Measurements from ENCODE around the gene PPP1CA. TPM values are rescaled to one million over a fixed set of nuclear protein-coding genes. Genes with fewer than 3 reads are reported as not detected.

The PPP1CA gene
- total and polyA plus RNA-seq, 11 donors = 90.3 to 207 (median 105) TPM

DNA sequence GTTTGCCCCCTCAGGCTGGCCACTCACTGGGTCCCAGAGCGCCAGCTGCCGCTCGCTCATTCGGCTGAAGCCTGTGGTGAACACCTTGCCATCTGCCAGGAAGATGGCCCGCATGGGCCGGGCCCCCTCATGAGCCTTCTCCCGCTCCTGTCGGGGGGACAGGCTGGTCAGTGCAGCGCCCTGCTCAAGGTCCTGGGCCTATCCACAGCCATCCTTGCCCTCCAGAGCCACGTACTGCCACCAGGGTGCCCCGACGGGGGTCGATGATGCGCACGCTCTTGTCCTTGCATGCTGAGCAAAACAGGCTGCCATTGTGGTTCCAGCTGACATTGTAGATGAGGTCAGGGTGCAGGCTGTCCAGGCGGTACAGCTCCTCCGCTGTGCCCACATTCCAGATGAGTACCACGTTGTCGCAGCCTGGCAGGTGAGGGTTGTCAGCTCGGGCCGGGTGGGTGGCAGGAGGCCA is 39.5 kb upstream of the PPP1CA start:
- WGBS, 4 donors = 89 to 95% (median 93%) methylated on average over 10 to 21 of the region's 21 CpGs
- no peak overlapping the region for H3K4me3 ChIP-seq
- DNase-seq (no peak), ATAC-seq (no peak)
- H3K4me1 ChIP-seq = peaks cover 0 to 68% (median 24%) of the 10 kb centered on the region in 12 donors
- no peaks in the 10 kb centered on the region for H3K9me3 ChIP-seq
- H3K27me3 ChIP-seq = no peaks in the 10 kb centered on the region
- TF ChIP-seq POLR2A (IDR thresholded peaks at IDR 0.05) = no peak
- TF ChIP-seq, protein P1, sequence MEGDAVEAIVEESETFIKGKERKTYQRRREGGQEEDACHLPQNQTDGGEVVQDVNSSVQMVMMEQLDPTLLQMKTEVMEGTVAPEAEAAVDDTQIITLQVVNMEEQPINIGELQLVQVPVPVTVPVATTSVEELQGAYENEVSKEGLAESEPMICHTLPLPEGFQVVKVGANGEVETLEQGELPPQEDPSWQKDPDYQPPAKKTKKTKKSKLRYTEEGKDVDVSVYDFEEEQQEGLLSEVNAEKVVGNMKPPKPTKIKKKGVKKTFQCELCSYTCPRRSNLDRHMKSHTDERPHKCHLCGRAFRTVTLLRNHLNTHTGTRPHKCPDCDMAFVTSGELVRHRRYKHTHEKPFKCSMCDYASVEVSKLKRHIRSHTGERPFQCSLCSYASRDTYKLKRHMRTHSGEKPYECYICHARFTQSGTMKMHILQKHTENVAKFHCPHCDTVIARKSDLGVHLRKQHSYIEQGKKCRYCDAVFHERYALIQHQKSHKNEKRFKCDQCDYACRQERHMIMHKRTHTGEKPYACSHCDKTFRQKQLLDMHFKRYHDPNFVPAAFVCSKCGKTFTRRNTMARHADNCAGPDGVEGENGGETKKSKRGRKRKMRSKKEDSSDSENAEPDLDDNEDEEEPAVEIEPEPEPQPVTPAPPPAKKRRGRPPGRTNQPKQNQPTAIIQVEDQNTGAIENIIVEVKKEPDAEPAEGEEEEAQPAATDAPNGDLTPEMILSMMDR (IDR thresholded peaks at IDR 0.05) = no peak
- H3K36me3 ChIP-seq = peaks cover 0 to 45% (median 8%) of the 10 kb centered on the region in 9 donors
- intact Hi-C loops (cut with DNase I) = no loop called here
- peak overlapping the region in 1 of 12 donors; percentile 18 for H3K27ac ChIP-seq

DNA sequence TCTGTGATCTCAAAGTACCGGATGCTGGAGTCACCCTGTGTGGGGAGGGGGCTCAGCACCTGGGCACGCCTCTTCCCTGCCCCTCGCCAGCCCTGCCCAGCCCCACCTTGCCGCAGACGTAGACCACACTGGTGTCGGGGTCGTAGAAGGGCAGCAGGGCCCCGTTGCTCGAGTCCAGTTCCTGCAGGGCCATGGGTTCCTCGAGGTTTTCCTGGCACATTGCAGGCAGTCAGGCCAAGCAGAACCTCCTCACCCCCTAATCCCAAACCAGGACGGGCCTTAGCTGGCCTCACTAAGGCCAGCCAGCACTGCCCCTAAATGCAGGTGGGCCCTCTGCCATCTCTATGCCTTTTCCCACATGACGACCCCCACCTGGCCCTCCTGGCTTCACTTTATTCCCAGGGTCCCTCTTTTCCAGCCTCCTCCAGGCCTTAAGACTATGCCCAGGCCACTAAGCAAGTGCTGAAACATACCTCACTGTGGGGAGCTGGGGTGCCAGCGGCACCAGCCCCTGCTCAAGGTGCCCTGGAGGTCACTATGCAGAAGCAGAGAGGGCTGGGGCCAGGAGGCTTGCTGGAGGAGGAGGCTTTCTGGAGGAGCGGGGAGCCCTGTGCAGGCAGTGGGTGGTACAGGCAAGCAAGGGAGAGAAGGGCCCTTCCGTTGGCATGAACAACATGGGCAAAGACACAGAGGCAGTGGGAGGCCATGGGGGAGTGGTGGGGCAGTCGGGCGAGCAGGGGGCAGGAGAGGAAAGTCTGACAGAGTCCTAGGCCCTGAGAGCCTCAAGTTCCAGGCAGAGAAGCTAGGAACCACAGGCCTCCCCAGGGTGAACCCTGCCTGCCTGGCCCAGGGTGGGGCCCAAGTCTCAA is 38.8 kb upstream of the PPP1CA start:
- Histone ChIP-seq H3K4me1 (peaks cover 0 to 74% (median 24%) of the 10 kb centered on the region in 12 donors), H3K36me3 (peaks cover 0 to 52% (median 14%) of the 10 kb centered on the region in 9 donors), H3K9me3 (no peaks in the 10 kb centered on the region), H3K4me3 (peak overlapping the region in 1 of 12 donors; percentile 62), H3K27ac (peak overlapping the region in 9 of 12 donors; percentile 3 to 90 (median 26)), H3K27me3 (no peaks in the 10 kb centered on the region)
- ATAC-seq (peak in 1 of 4 donors; percentile 14), DNase-seq (no peak)
- 71 to 76% (median 75%) methylated on average over 7 to 17 of the region's 17 CpGs for WGBS, 4 donors
- TF ChIP-seq, protein P1 (IDR thresholded peaks at IDR 0.05) = no peak
- TF ChIP-seq POLR2A (IDR thresholded peaks at IDR 0.05) = no peak
- intact Hi-C loops (cut with DNase I) = no loop called here

DNA sequence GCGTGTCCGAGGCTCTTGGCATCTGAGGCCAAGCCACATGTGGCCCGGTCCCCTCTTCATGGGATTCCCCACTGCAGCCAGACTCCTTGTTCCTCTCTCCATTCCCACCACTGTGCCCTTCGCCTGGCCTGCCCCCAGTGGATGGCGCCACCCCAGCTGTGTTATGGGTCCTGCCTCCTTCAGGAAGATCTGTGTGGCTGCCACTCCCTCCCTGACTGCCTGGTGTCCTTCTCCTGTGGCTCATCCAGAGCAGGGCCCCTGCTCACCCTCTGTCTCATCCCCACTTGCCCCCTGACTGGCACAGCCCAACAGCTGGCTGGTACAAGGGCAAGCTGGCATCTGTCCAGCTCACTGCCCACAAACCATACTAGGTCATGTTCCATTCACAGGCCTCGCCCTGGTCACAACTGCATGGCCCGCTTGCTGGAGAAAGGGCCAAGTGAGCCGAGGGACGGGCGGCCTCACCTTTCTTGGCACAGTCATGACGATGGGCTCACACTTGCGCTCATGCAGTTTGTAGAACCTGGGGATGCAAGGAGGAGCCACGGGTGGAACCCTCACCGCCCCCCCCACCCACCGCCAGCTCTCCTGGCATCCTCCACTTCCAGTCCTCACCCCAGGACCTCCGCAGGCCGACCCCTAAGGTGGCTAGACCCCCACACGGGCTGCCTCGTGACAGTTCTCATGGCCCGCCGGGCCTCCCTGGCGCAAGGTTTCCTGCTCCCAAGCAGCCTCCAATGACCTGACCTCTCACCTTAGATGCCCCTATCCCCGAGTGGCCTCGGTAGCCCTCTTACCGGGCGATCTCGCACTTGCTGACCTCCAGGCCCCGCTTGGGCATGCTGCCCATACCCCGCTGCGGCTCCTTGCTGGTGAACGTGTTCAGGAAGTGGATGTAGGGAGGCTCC is 37.9 kb upstream of the PPP1CA start:
- WGBS, 4 donors = 70 to 78% (median 73%) methylated on average over 29 to 31 of the region's 31 CpGs
- peaks cover 0 to 61% (median 21%) of the 10 kb centered on the region in 9 donors for H3K36me3 ChIP-seq
- ATAC-seq (peak in 2 of 4 donors; percentile 0 to 18), DNase-seq (peak in 1 of 5 donors; percentile 48)
- H3K4me3 ChIP-seq = peak overlapping the region in 1 of 12 donors; percentile 62
- no peak for TF ChIP-seq POLR2A (IDR thresholded peaks at IDR 0.05)
- TF ChIP-seq, protein P1 (IDR thresholded peaks at IDR 0.05) = peak in 3 of 12 donors; percentile 10 to 18 (median 12)
- H3K27ac ChIP-seq = peak overlapping the region in 10 of 12 donors; percentile 3 to 90 (median 25)
- peaks cover 0 to 71% (median 24%) of the 10 kb centered on the region in 12 donors for H3K4me1 ChIP-seq
- no peaks in the 10 kb centered on the region for H3K9me3 ChIP-seq
- intact Hi-C loops (cut with DNase I) = no loop called here
- H3K27me3 ChIP-seq = no peaks in the 10 kb centered on the region
